Left ventricle myocardium inferior (tissue), 1 donor: ENCODE measurements around the gene MPC1. TPM values are rescaled to one million over a fixed set of nuclear protein-coding genes. Genes with fewer than 3 reads are reported as not detected.

Source experiments
- DNase-seq: peaks from one replicate; pipeline ENCODE4 v3.0.0-alpha.2; 2020
- H3K27ac ChIP-seq: fragments of 200-600 bp; replicated peaks from 2 replicates; pipeline ENCODE4 v1.8.0; 2021
- H3K27me3 ChIP-seq: fragments of 200-600 bp; 2 replicates; pipeline ENCODE4 v1.8.0; 2021; ENCODE audit warnings: low read depth
- H3K36me3 ChIP-seq: fragments of 200-600 bp; 2 replicates; pipeline ENCODE4 v1.8.0; 2021
- H3K4me1 ChIP-seq: fragments of 200-600 bp; 2 replicates; pipeline ENCODE4 v1.8.0; 2021
- H3K4me3 ChIP-seq: fragments of 200-600 bp; 2 replicates; pipeline ENCODE4 v1.8.0; 2021; ENCODE audit warnings: mild to moderate bottlenecking, moderate library complexity
- H3K9me3 ChIP-seq: fragments of 200-600 bp; replicated peaks from 2 replicates; pipeline ENCODE4 v1.8.0; 2021
- intact Hi-C: fragments of 100-400 bp; cut with micrococcal nuclease; formaldehyde crosslinking; loops from one replicate; pipeline ENCODE4 v1.11.0; 2022
- total RNA-seq: library from RNA; stranded (reverse); fragmentation: NEBNext Ultra II Directional; extraction: Animal tissue kit (Norgen Biotek cat#: 25700); gene quantifications from one replicate; pipeline ENCODE4 v1.2.1, GENCODE V29; 2021
- TF ChIP-seq, protein P1 (sequence below): fragments of 200-600 bp; IDR thresholded peaks from 2 replicates; pipeline ENCODE4 v1.8.0; 2021; ENCODE audit warnings: antibody characterized with exemption, mild to moderate bottlenecking, borderline replicate concordance
- donor health status: DM: no; HTN: yes; CAD: no; lungs with severe emphysema.

The MPC1 gene
- total RNA-seq, 1 donor from 2014 or later: 531 TPM

DNA sequence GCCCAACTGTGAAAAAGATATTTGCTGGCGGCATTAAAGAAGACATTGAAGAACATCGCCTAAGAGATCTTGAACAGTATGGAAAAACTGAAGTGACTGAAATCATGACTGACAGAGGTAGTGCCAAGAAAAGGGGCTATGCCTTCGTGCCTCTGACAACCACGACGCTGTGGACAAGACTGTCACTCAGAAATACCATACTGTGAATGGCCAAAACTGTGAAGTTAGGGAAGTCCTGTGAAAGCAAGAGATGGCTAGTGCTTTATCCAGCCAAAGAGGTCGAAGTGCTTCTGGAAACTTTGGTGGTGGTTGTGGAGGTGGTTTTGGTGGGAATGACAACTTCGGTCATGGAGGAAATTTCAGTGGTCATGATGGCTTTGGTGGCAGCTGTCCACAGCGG lies 47.9 kb downstream of the MPC1 start:
- H3K4me3 ChIP-seq: no peak overlapping the region
- no peaks in the 10 kb centered on the region for H3K27me3 ChIP-seq
- no peak overlapping the region for H3K27ac ChIP-seq
- TF ChIP-seq, protein P1, sequence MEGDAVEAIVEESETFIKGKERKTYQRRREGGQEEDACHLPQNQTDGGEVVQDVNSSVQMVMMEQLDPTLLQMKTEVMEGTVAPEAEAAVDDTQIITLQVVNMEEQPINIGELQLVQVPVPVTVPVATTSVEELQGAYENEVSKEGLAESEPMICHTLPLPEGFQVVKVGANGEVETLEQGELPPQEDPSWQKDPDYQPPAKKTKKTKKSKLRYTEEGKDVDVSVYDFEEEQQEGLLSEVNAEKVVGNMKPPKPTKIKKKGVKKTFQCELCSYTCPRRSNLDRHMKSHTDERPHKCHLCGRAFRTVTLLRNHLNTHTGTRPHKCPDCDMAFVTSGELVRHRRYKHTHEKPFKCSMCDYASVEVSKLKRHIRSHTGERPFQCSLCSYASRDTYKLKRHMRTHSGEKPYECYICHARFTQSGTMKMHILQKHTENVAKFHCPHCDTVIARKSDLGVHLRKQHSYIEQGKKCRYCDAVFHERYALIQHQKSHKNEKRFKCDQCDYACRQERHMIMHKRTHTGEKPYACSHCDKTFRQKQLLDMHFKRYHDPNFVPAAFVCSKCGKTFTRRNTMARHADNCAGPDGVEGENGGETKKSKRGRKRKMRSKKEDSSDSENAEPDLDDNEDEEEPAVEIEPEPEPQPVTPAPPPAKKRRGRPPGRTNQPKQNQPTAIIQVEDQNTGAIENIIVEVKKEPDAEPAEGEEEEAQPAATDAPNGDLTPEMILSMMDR: no peak
- no peak for DNase-seq
- H3K36me3 ChIP-seq: peaks cover 13% of the 10 kb centered on the region
- peaks cover 58% of the 10 kb centered on the region for H3K4me1 ChIP-seq
- intact Hi-C loops: no loop called here
- H3K9me3 ChIP-seq: no peaks in the 10 kb centered on the region

DNA sequence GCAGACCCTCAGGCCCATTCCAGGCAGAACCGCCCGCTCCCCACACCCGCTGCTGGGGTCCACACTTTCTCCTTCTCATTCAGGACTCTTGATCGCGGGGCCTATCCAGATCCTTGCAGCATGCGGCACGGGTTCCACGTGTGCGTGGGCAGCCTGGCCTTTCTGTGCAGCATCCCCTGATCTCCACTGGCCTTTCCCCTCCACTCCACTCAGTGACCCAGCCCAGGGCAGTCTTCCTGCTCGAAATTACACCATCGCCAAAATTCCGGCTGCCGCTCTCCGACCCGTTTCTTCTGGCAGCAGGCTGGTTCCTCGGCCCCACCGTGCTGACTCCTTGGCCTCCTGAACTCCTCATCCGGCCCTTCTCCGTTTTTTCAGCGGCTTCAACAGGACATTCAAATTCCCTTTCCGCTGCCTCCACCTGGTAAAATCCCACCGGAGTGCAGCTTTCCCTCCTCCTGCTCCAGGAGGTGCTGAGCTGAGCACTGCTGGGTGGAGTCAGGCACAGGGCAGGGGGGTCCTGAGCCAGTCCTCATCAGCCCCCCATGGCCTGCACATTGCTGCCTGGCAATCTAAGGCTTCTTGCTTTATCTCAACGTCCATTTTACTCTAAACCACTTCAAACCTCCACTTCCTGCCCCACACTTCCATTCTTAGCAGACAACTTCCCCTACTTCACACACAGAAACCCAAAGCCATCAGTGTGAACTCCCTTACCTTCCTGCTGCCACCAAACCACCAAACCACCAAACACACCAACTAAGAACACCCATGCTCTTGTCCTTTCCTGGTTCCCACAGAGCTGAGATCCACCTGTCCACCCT lies 49.4 kb downstream of the MPC1 start:
- no peak for DNase-seq
- TF ChIP-seq, protein P1: no peak
- H3K36me3 ChIP-seq: peaks cover 21% of the 10 kb centered on the region

DNA sequence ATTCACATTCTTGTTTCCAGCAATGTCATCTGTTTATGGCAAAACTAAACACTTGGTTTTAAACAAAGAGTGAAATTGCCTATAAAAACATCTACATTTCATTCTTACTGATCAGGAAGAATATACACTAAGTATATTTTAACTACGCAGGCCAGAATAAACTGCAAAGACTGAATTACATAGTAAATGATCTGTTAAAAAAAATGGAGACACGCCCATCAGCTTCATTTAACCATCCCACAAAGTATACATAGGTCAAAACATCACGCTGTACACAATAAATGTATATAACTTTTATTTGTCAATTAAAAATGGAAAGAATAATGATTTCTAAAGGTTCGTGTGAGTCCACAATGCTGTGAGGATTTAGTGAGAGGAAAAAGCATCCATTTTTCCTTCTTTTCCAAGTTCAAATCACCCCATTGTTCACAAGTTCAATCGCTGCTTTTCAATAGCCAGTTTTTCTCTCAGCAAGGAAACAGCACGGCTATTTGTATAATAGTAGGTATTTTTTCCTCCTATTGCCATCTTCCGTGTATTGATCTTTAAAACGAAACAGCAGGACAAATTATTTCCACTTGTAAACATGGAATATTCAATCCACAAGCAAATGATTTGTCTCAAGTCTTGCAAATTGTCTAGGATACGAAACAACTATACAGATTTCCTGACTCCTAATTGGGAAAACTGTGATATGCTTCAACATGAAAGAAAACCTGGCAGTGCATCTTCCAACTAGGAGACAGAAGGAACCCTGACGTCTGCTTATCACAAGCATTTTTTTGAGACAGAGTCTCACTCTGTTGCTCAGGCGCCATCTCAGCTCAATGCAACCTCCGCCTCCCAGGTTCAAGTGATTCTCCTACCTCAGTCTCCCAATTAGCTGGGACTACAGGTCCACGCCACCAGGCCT lies 51.0 kb downstream of the MPC1 start:
- DNase-seq: no peak
- intact Hi-C loops: no loop called here
- H3K4me1 ChIP-seq: peaks cover 34% of the 10 kb centered on the region
- no peaks in the 10 kb centered on the region for H3K27me3 ChIP-seq
- H3K27ac ChIP-seq: no peak overlapping the region
- no peaks in the 10 kb centered on the region for H3K9me3 ChIP-seq
- TF ChIP-seq, protein P1: no peak
- H3K4me3 ChIP-seq: no peak overlapping the region
- peaks cover 34% of the 10 kb centered on the region for H3K36me3 ChIP-seq

More for the DNA sequence above, 49.4 kb downstream of the MPC1 start:
- no peaks in the 10 kb centered on the region for H3K27me3 ChIP-seq
- intact Hi-C loops: no loop called here
- H3K4me3 ChIP-seq: no peak overlapping the region
- peaks cover 44% of the 10 kb centered on the region for H3K4me1 ChIP-seq
- no peak overlapping the region for H3K27ac ChIP-seq
- no peaks in the 10 kb centered on the region for H3K9me3 ChIP-seq

DNA sequence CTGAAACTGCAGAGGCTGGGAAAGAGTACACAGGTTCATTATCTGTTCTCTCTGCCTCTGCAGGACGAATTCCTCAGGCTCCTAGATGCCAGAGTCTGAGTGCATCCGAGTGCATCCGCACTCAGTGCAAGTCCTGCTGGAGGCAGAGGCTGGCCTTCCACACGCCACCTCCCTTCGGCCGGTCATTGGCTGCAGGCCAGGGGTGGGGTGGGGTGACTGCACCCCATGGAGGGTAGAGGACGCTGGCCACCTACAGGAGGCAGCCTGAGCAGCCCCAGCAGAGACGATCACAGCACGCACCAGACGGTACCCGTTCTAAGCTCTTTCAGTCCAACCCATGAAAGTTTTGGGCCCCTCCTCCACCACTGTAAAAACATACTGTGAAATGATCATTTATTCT lies 52.1 kb downstream of the MPC1 start:
- intact Hi-C loops: no loop called here
- no peaks in the 10 kb centered on the region for H3K9me3 ChIP-seq

More for the DNA sequence above, 52.1 kb downstream of the MPC1 start:
- Histone ChIP-seq H3K36me3 (peaks cover 45% of the 10 kb centered on the region), H3K4me3 (no peak overlapping the region), H3K27me3 (no peaks in the 10 kb centered on the region), H3K27ac (peak overlapping the region; percentile 7), H3K4me1 (peaks cover 27% of the 10 kb centered on the region)
- peak; percentile 61 for DNase-seq
- TF ChIP-seq, protein P1: peak; percentile 47
